Esophagus squamous epithelium (tissue), 4 donors: ENCODE results near the gene FIP1L1.

ENCODE experiments used
- CTCF ChIP-seq, 6 experiments: fragments of 450-650 bp in 4 of 6; fragments of 200-600 bp in 2 of 6; sonication (generic) in 2 of 6; IDR thresholded peaks; one replicate each; pipeline ENCODE4 v1.5.1; 2016 to 2019; ENCODE audit warnings: antibody characterized with exemption in 6 of 6, mild to moderate bottlenecking in 4 of 6, moderate library complexity in 4 of 6
- POLR2A ChIP-seq, 4 donors: fragments of 450-650 bp; IDR thresholded peaks; one replicate each; pipeline ENCODE4 v1.6.1; 2017; ENCODE audit warnings: antibody characterized with exemption in 4 of 4, mild to moderate bottlenecking in 4 of 4, moderate library complexity in 3 of 4

DNA sequence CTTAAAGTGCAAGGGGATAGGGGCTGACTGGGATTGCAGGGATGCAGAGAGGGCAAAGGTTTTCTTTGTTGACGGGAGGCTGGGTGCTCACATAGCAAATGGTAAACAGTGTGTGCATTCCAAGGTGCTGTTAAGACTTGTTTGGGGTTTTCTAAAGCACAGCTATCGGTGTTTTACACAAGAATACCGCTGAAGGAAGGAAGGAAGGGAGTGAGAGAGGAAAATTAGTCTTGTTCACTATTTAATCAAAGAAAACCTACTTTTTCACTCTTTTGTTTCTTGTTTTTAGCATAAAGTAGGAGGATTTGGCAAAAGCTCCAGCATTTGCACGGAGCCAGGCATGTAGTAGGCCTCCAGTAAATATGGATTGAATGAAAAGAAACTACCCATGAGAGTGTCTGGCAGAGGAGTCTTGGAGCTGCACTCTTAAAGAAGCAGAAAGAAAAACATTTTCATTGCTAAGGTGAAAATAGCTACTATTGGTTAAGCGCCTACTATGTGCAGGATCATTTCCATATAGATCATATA lies 99.7 kb downstream of the FIP1L1 start:
- no peak for TF ChIP-seq POLR2A (IDR thresholded peaks at IDR 0.05)
- TF ChIP-seq CTCF (IDR thresholded peaks at IDR 0.05): no peak
